Activated effector memory CD4-positive, alpha-beta T cell treated with Interleukin-2 at 50 U/mL for 16 hours (primary cell): ENCODE results near the gene ADM.
A peak's percentile ranks its signal among the peaks of the same experiment; 100 is the strongest.

Experiments
- DNase-seq: peaks from one replicate; pipeline ENCODE4 v3.0.0-alpha.2; 2020

ADM gene

GRCh38 chr11:10291801-10292638 lies 12.9 kb upstream of the ADM start:
- DNase-seq = no peak

GRCh38 chr11:10293423-10294289 lies 11.2 kb upstream of the ADM start, which contains the start of gene SBF2:
SBF2 (minus strand) TSS chr11:10294219; CDS start chr11:10294069, 150 bp downstream.
- DNase-seq = peak; percentile 70

GRCh38 chr11:10294290-10294953 lies 10.5 kb upstream of the ADM start:
- no peak for DNase-seq

GRCh38 chr11:10295064-10295901 lies 9.6 kb upstream of the ADM start:
- DNase-seq = no peak

- DNase-seq = no peak
These were observed 6.5 kb upstream of the ADM start for GRCh38 chr11:10298342-10298741.

- DNase-seq = no peak
These were observed 3.1 kb upstream of the ADM start for GRCh38 chr11:10301656-10302358.

GRCh38 chr11:10302359-10302743 lies 2.5 kb upstream of the ADM start:
- DNase-seq = no peak

- DNase-seq = peak; percentile 67
These were observed 1.9 kb upstream of the ADM start for GRCh38 chr11:10302744-10303557.

GRCh38 chr11:10303558-10304363 lies 1.1 kb upstream of the ADM start:
- no peak for DNase-seq

- no peak for DNase-seq
These were observed 540 bp downstream of the ADM start for GRCh38 chr11:10305262-10305963.

GRCh38 chr11:10305964-10306918 lies 1.4 kb downstream of the ADM start:
- DNase-seq = no peak

- DNase-seq = no peak
These were observed 2.1 kb downstream of the ADM start for GRCh38 chr11:10307022-10307399.

- peak; percentile 73 for DNase-seq
These were observed 2.7 kb downstream of the ADM start for GRCh38 chr11:10307400-10308200.

GRCh38 chr11:10308201-10308954 lies 3.5 kb downstream of the ADM start:
- DNase-seq = no peak

- DNase-seq = no peak
These were observed 4.6 kb downstream of the ADM start for GRCh38 chr11:10309163-10310093.
